OCI-M2 (cell line): ENCODE results near the gene OLFM1.

Experiments
- DNase-seq: peaks from one replicate; lab custom pipeline; 2025; ENCODE audit not compliant: unreplicated experiment; lab: John Stamatoyannopoulos, UW

Gene OLFM1

DNA sequence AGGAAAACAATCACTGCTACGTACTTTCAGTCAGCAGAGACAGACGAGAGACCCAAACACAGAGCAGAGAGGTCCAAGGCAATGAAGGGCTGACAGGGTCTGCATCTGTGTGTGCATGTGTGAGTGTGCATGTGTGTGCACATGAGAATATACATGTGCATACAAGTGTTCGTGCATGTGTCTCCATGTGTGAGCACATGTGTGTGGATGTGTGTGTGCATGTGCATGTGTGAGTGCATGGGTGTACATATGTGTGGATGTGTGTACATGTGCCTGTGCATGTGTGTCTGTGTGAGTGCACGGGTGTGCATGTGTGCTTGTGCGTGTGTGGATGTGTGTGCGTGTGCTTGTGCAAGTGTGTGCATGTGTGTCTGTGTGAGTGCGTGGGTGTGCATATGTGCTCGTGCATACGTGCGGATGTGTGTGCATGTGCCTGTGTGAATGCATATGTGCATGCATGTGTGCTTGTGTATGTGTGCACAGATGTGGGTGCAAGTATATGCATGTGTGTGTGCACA is 82.3 kb downstream of the OLFM1 start:
- no peak for DNase-seq

DNA sequence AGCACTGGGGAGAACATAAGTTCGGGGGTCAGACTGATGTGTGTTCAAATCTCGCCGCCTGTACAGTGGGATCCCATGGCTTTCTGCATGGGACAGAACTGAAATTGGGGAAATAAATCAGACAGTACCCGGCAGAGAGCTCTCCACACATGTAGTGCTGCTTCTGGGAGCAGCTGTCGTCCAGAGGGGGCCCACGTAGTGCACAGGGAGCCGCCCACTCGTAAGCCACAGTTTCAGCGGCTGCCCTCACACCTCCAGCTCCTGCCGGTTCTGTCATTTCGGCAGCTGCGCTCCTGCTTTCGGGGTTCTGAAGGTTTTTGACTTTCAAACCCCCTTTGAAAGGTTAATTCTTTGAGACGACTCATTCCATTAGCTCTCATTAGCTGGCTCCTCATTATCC is 83.1 kb downstream of the OLFM1 start:
- DNase-seq: no peak
